K562 (cell line): ENCODE data around the gene UBE2S. TPM values are rescaled to one million over a fixed set of nuclear protein-coding genes. Genes with fewer than 3 reads are reported as not detected.

Experiments used
- CREM ChIP-seq: IDR thresholded peaks from 2 replicates; pipeline ENCODE4 v1.6.1; 2014; ENCODE audit warnings: antibody characterized with exemption, low read depth
- MCM3 ChIP-seq: fragments of 450-650 bp; IDR thresholded peaks from 2 replicates; pipeline ENCODE4 v1.6.1; 2016
- NFXL1 ChIP-seq: fragments of 450-650 bp; formaldehyde crosslinking; IDR thresholded peaks from 2 replicates; pipeline ENCODE4 v1.4.0; 2021; ENCODE audit warnings: mild to moderate bottlenecking
- POLR2AphosphoS5 ChIP-seq: IDR thresholded peaks from 2 replicates; pipeline ENCODE4 v1.6.1; 2011; ENCODE audit warnings: mild to moderate bottlenecking, low read depth, low read length, moderate library complexity; ENCODE audit not compliant: control insufficient read depth, insufficient read depth
- POLR3A ChIP-seq: IDR thresholded peaks from 2 replicates; pipeline ENCODE4 v1.6.1; 2011; ENCODE audit warnings: borderline replicate concordance, mild to moderate bottlenecking, moderate library complexity; ENCODE audit not compliant: insufficient read length, insufficient read depth; ENCODE audit errors: extremely low read depth
- PTBP1 ChIP-seq: fragments of 200-400 bp; formaldehyde crosslinking; IDR thresholded peaks from 2 replicates; pipeline ENCODE4 v1.6.1; 2017; ENCODE audit warnings: low read depth, low read length
- RBM22 ChIP-seq: fragments of 200-400 bp; formaldehyde crosslinking; IDR thresholded peaks from 2 replicates; pipeline ENCODE4 v1.6.1; 2018; ENCODE audit warnings: low read length, low read depth; ENCODE audit not compliant: poor library complexity, severe bottlenecking
- YY1 ChIP-seq, 3 experiments: IDR thresholded peaks; 2 replicates each; pipeline ENCODE4 v1.6.1; 2011; ENCODE audit warnings: low read length in 2 of 3, mild to moderate bottlenecking in 2 of 3, moderate library complexity in 2 of 3, borderline replicate concordance in 1 of 3, control low read depth in 1 of 3, low read depth in 1 of 3; ENCODE audit not compliant: insufficient read depth in 3 of 3, insufficient replicate concordance in 2 of 3, control insufficient read depth in 1 of 3, insufficient read length in 1 of 3; ENCODE audit errors: extremely low read depth in 1 of 3
- ZC3H8 ChIP-seq: fragments of 450-650 bp; IDR thresholded peaks from 2 replicates; pipeline ENCODE4 v1.6.1; 2017
- polyA plus RNA-seq, 8 experiments: library from polyadenylated mRNA; depleted of rRNA in 4 of 8; stranded (reverse) in 5 of 8; unstranded in 3 of 8; fragments of >200 nt; fragmentation: Nextera tagmentation in 2 of 8; fragmentation: Illumina TruSeq in 1 of 8; extraction: Ambion mirVana in 2 of 8; extraction: Trizol in 1 of 8; gene quantifications; 2 replicates each; pipeline versions ENCODE4 v1.2.1 to v1.2.3, GENCODE V29; 2011 to 2014; ENCODE audit warnings: inconsistent platforms in 1 of 8, missing spikeins in 1 of 8
- total RNA-seq, 7 experiments: library from RNA; depleted of rRNA in 6 of 7; stranded (reverse); fragments of >200 nt in 6 of 7; fragmentation: Illumina TruSeq in 2 of 7; extraction: Trizol in 2 of 7; gene quantifications; 2 replicates each; pipeline versions ENCODE4 v1.2.1 to v1.2.3, GENCODE V29; 2011 to 2021; ENCODE audit warnings: low replicate concordance in 1 of 7
- TF ChIP-seq, protein P1 (sequence below): sonication (generic); formaldehyde crosslinking; IDR thresholded peaks from 2 replicates; pipeline ENCODE4 v1.8.1; 2023; ENCODE audit warnings: mild to moderate bottlenecking, missing genetic modification reagents, moderate library complexity
- TF ChIP-seq, protein P2 (sequence below), 2 experiments: fragments of 450-650 bp; conservative IDR thresholded peaks; 2 replicates each; pipeline ENCODE4 v1.6.1; 2017; ENCODE audit warnings: mild to moderate bottlenecking in 2 of 2, moderate library complexity in 2 of 2
- TF ChIP-seq, protein P3 (sequence below), 2 experiments: IDR thresholded peaks; 2 replicates each; pipeline ENCODE4 v1.6.1; 2011; ENCODE audit warnings: borderline replicate concordance in 1 of 2, control low read depth in 1 of 2, low read depth in 1 of 2, low read length in 1 of 2, mild to moderate bottlenecking in 1 of 2, mixed read lengths in 1 of 2, moderate library complexity in 1 of 2; ENCODE audit not compliant: insufficient read depth in 1 of 2, insufficient read length in 1 of 2, poor library complexity in 1 of 2, severe bottlenecking in 1 of 2; ENCODE audit errors: extremely low read depth in 1 of 2
- TF ChIP-seq, protein P4 (sequence below): sonication (generic); formaldehyde crosslinking; IDR thresholded peaks from 2 replicates; pipeline ENCODE4 v1.8.1; 2023; ENCODE audit warnings: missing genetic modification reagents, mild to moderate bottlenecking, borderline replicate concordance
- TF ChIP-seq, protein P5 (sequence below): conservative IDR thresholded peaks from 2 replicates; pipeline ENCODE4 v1.6.1; 2011; ENCODE audit warnings: low read depth, mild to moderate bottlenecking, low read length; ENCODE audit not compliant: control insufficient read depth

The UBE2S gene
- total and polyA plus RNA-seq, 9 of the 15 experiments (the other 6 are each of a cell fraction or from before 2014, with no cell fraction given) = 1.5 to 1,305 (median 157) TPM

DNA sequence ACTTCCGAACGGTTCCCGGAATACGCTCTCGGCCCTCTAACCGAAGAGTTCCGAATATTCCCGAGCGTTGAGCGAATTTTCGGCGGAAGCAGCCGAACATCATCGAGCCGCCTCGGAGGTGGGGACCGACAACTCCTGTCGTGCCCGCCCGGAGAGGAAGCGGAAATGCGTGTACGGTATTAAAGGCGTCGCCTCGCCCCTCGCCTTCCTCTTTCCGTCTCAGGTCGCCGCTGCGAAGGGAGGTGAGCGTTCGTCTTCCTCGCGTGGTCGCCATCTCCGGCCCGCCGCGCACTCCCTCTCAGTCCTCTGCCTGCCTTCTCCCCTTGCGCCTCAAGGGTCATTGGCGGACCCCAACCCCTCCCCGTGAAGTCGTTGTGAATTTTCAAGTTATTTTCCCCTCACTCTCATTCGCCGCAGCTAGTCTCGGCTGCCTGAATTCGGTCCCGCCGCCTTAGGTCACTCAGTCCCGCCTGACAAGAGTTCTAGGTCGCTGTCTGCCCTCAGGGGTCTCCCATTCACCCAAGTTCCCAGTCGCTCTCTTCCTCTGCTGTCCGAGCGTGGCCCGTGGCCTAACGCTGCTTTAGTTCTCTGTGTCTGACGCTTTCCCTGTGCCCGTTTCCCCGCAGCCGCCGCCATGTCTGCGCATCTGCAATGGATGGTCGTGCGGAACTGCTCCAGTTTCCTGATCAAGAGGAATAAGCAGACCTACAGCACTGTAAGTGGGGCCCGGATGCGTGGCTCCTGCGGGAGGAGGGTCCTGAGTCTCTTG lies 21.7 kb downstream of the UBE2S start, which contains the start of gene RPL28 (continued):
- TF ChIP-seq ZC3H8 (no peak), MCM3 (no peak), PTBP1 (peak; percentile 64; the same call in 1 of the 2 replicates), POLR2AphosphoS5 (peak; percentile 97), POLR3A (no peak), CREM (peak; percentile 94), YY1 (IDR thresholded peaks at IDR 0.05; ENCODE audit: borderline replicate concordance in 1 of 3, control insufficient read depth in 1 of 3, extremely low read depth in 1 of 3, insufficient read depth in 3 of 3, insufficient read length in 1 of 3, insufficient replicate concordance in 2 of 3, low read depth in 1 of 3, low read length in 2 of 3) (peak in 2 of 3 experiments; percentile 43 to 79), NFXL1 (CRISPR knock-in tag) (no peak), RBM22 (peak; percentile 80)
- TF ChIP-seq, protein P1, sequence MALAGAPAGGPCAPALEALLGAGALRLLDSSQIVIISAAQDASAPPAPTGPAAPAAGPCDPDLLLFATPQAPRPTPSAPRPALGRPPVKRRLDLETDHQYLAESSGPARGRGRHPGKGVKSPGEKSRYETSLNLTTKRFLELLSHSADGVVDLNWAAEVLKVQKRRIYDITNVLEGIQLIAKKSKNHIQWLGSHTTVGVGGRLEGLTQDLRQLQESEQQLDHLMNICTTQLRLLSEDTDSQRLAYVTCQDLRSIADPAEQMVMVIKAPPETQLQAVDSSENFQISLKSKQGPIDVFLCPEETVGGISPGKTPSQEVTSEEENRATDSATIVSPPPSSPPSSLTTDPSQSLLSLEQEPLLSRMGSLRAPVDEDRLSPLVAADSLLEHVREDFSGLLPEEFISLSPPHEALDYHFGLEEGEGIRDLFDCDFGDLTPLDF = 0 out of 2 replicates have a peak, but pooled peaks have one; percentile 32
- TF ChIP-seq, protein P2, sequence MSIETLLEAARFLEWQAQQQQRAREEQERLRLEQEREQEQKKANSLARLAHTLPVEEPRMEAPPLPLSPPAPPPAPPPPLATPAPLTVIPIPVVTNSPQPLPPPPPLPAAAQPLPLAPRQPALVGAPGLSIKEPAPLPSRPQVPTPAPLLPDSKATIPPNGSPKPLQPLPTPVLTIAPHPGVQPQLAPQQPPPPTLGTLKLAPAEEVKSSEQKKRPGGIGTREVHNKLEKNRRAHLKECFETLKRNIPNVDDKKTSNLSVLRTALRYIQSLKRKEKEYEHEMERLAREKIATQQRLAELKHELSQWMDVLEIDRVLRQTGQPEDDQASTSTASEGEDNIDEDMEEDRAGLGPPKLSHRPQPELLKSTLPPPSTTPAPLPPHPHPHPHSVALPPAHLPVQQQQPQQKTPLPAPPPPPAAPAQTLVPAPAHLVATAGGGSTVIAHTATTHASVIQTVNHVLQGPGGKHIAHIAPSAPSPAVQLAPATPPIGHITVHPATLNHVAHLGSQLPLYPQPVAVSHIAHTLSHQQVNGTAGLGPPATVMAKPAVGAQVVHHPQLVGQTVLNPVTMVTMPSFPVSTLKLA (conservative IDR thresholded peaks at IDR 0.05) = peak; percentile 26 to 72; a peak in 3 of 4 replicates
- TF ChIP-seq, protein P3, sequence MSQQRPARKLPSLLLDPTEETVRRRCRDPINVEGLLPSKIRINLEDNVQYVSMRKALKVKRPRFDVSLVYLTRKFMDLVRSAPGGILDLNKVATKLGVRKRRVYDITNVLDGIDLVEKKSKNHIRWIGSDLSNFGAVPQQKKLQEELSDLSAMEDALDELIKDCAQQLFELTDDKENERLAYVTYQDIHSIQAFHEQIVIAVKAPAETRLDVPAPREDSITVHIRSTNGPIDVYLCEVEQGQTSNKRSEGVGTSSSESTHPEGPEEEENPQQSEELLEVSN (IDR thresholded peaks at IDR 0.05; ENCODE audit: borderline replicate concordance in 1 of 2, extremely low read depth in 1 of 2, insufficient read depth in 1 of 2, insufficient read length in 1 of 2, low read depth in 1 of 2, low read length in 1 of 2, poor library complexity in 1 of 2, severe bottlenecking in 1 of 2) = peak; percentile 22 to 23
- TF ChIP-seq, protein P4, sequence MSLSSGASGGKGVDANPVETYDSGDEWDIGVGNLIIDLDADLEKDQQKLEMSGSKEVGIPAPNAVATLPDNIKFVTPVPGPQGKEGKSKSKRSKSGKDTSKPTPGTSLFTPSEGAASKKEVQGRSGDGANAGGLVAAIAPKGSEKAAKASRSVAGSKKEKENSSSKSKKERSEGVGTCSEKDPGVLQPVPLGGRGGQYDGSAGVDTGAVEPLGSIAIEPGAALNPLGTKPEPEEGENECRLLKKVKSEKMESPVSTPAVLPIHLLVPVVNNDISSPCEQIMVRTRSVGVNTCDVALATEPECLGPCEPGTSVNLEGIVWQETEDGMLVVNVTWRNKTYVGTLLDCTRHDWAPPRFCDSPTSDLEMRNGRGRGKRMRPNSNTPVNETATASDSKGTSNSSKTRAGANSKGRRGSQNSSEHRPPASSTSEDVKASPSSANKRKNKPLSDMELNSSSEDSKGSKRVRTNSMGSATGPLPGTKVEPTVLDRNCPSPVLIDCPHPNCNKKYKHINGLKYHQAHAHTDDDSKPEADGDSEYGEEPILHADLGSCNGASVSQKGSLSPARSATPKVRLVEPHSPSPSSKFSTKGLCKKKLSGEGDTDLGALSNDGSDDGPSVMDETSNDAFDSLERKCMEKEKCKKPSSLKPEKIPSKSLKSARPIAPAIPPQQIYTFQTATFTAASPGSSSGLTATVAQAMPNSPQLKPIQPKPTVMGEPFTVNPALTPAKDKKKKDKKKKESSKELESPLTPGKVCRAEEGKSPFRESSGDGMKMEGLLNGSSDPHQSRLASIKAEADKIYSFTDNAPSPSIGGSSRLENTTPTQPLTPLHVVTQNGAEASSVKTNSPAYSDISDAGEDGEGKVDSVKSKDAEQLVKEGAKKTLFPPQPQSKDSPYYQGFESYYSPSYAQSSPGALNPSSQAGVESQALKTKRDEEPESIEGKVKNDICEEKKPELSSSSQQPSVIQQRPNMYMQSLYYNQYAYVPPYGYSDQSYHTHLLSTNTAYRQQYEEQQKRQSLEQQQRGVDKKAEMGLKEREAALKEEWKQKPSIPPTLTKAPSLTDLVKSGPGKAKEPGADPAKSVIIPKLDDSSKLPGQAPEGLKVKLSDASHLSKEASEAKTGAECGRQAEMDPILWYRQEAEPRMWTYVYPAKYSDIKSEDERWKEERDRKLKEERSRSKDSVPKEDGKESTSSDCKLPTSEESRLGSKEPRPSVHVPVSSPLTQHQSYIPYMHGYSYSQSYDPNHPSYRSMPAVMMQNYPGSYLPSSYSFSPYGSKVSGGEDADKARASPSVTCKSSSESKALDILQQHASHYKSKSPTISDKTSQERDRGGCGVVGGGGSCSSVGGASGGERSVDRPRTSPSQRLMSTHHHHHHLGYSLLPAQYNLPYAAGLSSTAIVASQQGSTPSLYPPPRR (CRISPR knock-in tag) = no peak; the same call in 1 of the 2 replicates
- TF ChIP-seq, protein P5, sequence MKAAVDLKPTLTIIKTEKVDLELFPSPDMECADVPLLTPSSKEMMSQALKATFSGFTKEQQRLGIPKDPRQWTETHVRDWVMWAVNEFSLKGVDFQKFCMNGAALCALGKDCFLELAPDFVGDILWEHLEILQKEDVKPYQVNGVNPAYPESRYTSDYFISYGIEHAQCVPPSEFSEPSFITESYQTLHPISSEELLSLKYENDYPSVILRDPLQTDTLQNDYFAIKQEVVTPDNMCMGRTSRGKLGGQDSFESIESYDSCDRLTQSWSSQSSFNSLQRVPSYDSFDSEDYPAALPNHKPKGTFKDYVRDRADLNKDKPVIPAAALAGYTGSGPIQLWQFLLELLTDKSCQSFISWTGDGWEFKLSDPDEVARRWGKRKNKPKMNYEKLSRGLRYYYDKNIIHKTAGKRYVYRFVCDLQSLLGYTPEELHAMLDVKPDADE = peak; percentile 86
